ENCODE data around the gene DBF4B.
"Not testable (repeated sequence)": the region's sequence is repeated elsewhere in the genome, so short reads cannot be mapped to it uniquely, and the experiment has no call there.

The DBF4B gene

GRCh38 chr17:44736551-44737240, 28.2 kb downstream of the DBF4B start:
- DNase-seq = no peak

- peak; percentile 12 for DNase-seq
Measured at GRCh38 chr17:44738214-44738906, 29.9 kb downstream of the DBF4B start.

- no peak for DNase-seq
Measured at GRCh38 chr17:44741316-44741715, 32.9 kb downstream of the DBF4B start.

GRCh38 chr17:44745301-44745700, 36.8 kb downstream of the DBF4B start:
- no peak for DNase-seq

- not testable (repeated sequence) for DNase-seq
Measured at GRCh38 chr17:44745738-44746137, 37.3 kb downstream of the DBF4B start.

GRCh38 chr17:44747566-44747965, 39.1 kb downstream of the DBF4B start:
- DNase-seq = no peak

GRCh38 chr17:44749076-44749979, 40.9 kb downstream of the DBF4B start:
- no peak for DNase-seq

GRCh38 chr17:44749980-44750318, 41.5 kb downstream of the DBF4B start:
- DNase-seq = no peak

GRCh38 chr17:44751331-44751730, 42.9 kb downstream of the DBF4B start:
- no peak for DNase-seq

- DNase-seq = no peak
Measured at GRCh38 chr17:44751806-44752205, 43.3 kb downstream of the DBF4B start.

GRCh38 chr17:44752953-44753861, 44.7 kb downstream of the DBF4B start:
- no peak for DNase-seq

GRCh38 chr17:44754276-44754675, 45.8 kb downstream of the DBF4B start:
- DNase-seq = no peak

GRCh38 chr17:44755180-44755579, 46.7 kb downstream of the DBF4B start:
- not testable (repeated sequence) for DNase-seq

GRCh38 chr17:44757045-44757917, 48.8 kb downstream of the DBF4B start:
- DNase-seq = no peak

- no peak for DNase-seq
Measured at GRCh38 chr17:44757918-44758413, 49.5 kb downstream of the DBF4B start.

GRCh38 chr17:44758414-44759085, 50.1 kb downstream of the DBF4B start, which contains the start of gene ADAM11:
Gene ADAM11, plus strand, starts transcription at chr17:44758988. Its CDS starts 212 bp downstream, at chr17:44759200.
- DNase-seq = no peak

GRCh38 chr17:44759086-44759915, 50.8 kb downstream of the DBF4B start:
- no peak for DNase-seq

GRCh38 chr17:44759916-44760243, 51.4 kb downstream of the DBF4B start:
- DNase-seq = no peak

- DNase-seq = no peak
Measured at GRCh38 chr17:44760474-44761308, 52.2 kb downstream of the DBF4B start.

Data from fibroblast of skin of right quadriceps (primary cell).